Fibroblast of the aortic adventitia (primary cell): ENCODE results near the gene EPB41L2. TPM values are rescaled to one million over a fixed set of nuclear protein-coding genes. Genes with fewer than 3 reads are reported as not detected.

Source experiments
- DNase-seq: peaks from one replicate; pipeline ENCODE4 v3.0.0-alpha.2; 2010; ENCODE audit warnings: low read depth
- H3K4me3 ChIP-seq: 2 replicates; pipeline ENCODE4 v1.5.1; 2011; ENCODE audit warnings: low read depth, mild to moderate bottlenecking, control low read depth, low read length, moderate library complexity
- CTCF ChIP-seq: IDR thresholded peaks from 2 replicates; pipeline ENCODE4 v1.5.1; 2011; ENCODE audit warnings: mild to moderate bottlenecking, low read length, control low read depth, inconsistent platforms; ENCODE audit not compliant: insufficient read depth
- total RNA-seq: library from RNA; depleted of rRNA; stranded (reverse); fragments of >200 nt; gene quantifications from 2 replicates; pipeline ENCODE4 v1.2.3, GENCODE V29; 2012; ENCODE audit warnings: low replicate concordance

EPB41L2 gene
- total RNA-seq, 1 donor, result 117 TPM

DNA sequence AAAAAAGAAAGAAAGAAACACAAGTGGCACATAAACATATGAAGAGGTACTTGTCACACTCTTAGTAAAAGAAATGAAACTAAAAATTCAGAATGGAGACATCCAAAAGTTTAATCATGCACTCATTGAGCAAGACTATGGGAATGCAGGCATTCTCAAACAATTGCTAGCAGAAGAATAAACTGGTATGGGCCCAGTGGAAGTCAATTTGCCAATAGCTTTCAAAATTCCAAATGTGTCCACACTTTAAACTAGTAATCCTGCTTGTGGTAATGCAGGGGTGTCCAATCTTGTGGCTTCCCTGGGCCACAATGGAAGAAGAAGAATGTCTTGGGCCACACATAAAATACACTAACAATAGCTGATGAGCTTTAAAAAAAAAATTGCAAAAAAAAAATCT, 97.4 kb downstream of the EPB41L2 start:
- no peak overlapping the region for H3K4me3 ChIP-seq
- peak; percentile 89 for DNase-seq
- no peak for TF ChIP-seq CTCF

GRCh38 chr6:130964808-130965604, 98.0 kb downstream of the EPB41L2 start:
- H3K4me3 ChIP-seq, result no peak overlapping the region
- TF ChIP-seq CTCF, result no peak

GRCh38 chr6:130964289-130964688, 98.8 kb downstream of the EPB41L2 start:
- TF ChIP-seq CTCF, result no peak
- no peak overlapping the region for H3K4me3 ChIP-seq
- no peak for DNase-seq

More at GRCh38 chr6:130964808-130965604, 98.0 kb downstream of the EPB41L2 start:
- no peak for DNase-seq

DNA sequence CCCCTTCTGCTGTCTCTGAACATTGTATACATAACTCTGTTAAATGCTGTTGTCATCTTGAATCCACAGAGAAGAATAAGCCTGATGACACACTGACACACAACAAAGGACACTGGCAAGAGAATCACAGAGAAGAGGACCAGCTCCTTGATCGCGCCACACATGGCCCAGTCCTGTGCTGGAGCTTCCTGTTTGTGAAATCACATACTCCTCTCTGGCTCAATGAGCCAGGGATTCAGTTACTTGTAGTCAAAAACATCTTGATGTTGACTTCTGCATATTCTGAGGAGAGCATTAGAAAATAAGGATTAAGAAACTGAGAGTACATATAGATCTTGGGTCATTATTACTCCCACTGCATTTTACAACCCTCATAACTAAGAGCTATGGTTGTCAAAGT, 100.1 kb downstream of the EPB41L2 start:
- no peak for DNase-seq
- H3K4me3 ChIP-seq, result no peak overlapping the region
- TF ChIP-seq CTCF, result no peak

GRCh38 chr6:130961148-130961547, 101.9 kb downstream of the EPB41L2 start:
- H3K4me3 ChIP-seq, result no peak overlapping the region
- no peak for DNase-seq
- no peak for TF ChIP-seq CTCF

- no peak for TF ChIP-seq CTCF
- no peak for DNase-seq
- no peak overlapping the region for H3K4me3 ChIP-seq
Measured at GRCh38 chr6:130959951-130960350, 103.1 kb downstream of the EPB41L2 start.

DNA sequence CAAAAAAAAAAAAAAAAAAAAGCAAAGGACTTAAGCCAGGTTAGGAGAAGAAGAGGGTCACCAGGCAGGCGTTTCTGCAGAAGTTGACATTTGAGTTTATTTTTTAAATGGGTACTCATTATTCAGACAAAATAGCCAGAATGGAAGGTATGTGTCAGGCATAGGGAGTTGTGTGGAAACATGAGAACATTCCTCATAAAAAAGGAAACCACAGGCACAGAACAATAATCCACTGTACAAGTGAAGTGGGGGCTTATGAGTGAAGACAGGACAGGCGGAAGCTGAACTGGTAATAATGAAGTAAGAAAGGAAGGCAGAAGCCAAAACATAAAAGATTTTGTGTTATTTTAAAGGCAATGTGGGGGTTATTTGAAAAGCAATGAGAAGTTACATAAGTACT, 104.6 kb downstream of the EPB41L2 start:
- no peak for DNase-seq
- H3K4me3 ChIP-seq, result no peak overlapping the region
- no peak for TF ChIP-seq CTCF
